Endothelial cell of umbilical vein (primary cell): ENCODE measurements around the gene CEP104. TPM values are rescaled to one million over a fixed set of nuclear protein-coding genes. Genes with fewer than 3 reads are reported as not detected.

ENCODE experiments used
- BruUV-seq: library from RNA; stranded (reverse); fragments of 400-500 nt; replicated peaks from 2 replicates; lab custom pipeline; 2021; lab: Mats Ljungman, UMichigan
- CTCF ChIA-PET: fragments of 300-600, 350-600 bp; sonication (Branson Sonifier 250); formaldehyde crosslinking; loops from one replicate; lab custom pipeline; 2021; ENCODE audit warnings: antibody characterized with exemption, inconsistent platforms; lab: Charles Lee
- POLR2A ChIA-PET: fragments of 300-600, 350-600 bp; sonication (Branson Sonifier 250); formaldehyde crosslinking; loops from one replicate; lab custom pipeline; 2021; ENCODE audit warnings: antibody characterized with exemption, inconsistent platforms; lab: Charles Lee
- DNase-seq: peaks from one replicate; pipeline ENCODE4 v3.0.0-alpha.2; 2011; ENCODE audit warnings: low read depth, low spot score
- FAIRE-seq: peaks from 2 replicates; lab custom pipeline; 2011; peaks lifted over from hg19 to GRCh38; lab: Jason Lieb, UNC
- H2AFZ ChIP-seq: 2 replicates; pipeline ENCODE4 v1.6.0; 2012; ENCODE audit warnings: low read depth, low read length, control low read depth, inconsistent platforms
- H3K27ac ChIP-seq: 2 replicates; pipeline ENCODE4 v1.5.1; 2011; ENCODE audit warnings: low read depth, mild to moderate bottlenecking, control low read depth, low read length, moderate library complexity; ENCODE audit not compliant: insufficient read depth
- H3K27me3 ChIP-seq, 2 experiments: 2 replicates each; pipeline versions ENCODE4 v1.6.0 to v1.6.1; 2011; ENCODE audit warnings: low read length in 2 of 2, mixed read lengths in 1 of 2; ENCODE audit not compliant: control insufficient read depth in 2 of 2, insufficient read depth in 2 of 2
- H3K36me3 ChIP-seq, 2 experiments: 2 replicates in 1 of 2; 3 replicates in 1 of 2; pipeline ENCODE4 v1.5.1; 2011; ENCODE audit warnings: low read length in 2 of 2, mild to moderate bottlenecking in 1 of 2, moderate library complexity in 1 of 2; ENCODE audit not compliant: control insufficient read depth in 2 of 2, insufficient read depth in 2 of 2; ENCODE audit errors: extremely low read depth in 1 of 2
- H3K4me1 ChIP-seq: 3 replicates; pipeline ENCODE4 v1.5.1; 2011; ENCODE audit warnings: mild to moderate bottlenecking, low read length; ENCODE audit not compliant: control insufficient read depth, insufficient read depth; ENCODE audit errors: extremely low read depth
- H3K4me2 ChIP-seq: 2 replicates; pipeline ENCODE4 v1.6.1; 2011; ENCODE audit warnings: low read length, control low read depth, mixed read lengths; ENCODE audit not compliant: insufficient read depth
- H3K4me3 ChIP-seq, 3 experiments: fragments of 200-600 bp in 1 of 3; sonication (generic), shearing (Covaris generic) in 1 of 3; replicated peaks in 1 of 3; 2 replicates each; pipeline ENCODE4 v1.5.1; 2011 to 2016; ENCODE audit warnings: control low read depth in 3 of 3, low read length in 3 of 3, mild to moderate bottlenecking in 2 of 3, inconsistent platforms in 1 of 3, low read depth in 1 of 3, moderate library complexity in 1 of 3; ENCODE audit not compliant: insufficient read depth in 1 of 3
- H3K79me2 ChIP-seq: 2 replicates; pipeline ENCODE4 v1.6.0; 2012; ENCODE audit warnings: low read length, inconsistent platforms; ENCODE audit not compliant: control insufficient read depth, insufficient read depth
- H3K9ac ChIP-seq: replicated peaks from 2 replicates; pipeline ENCODE3; 2011; ENCODE audit warnings: low read length, control low read depth; ENCODE audit not compliant: insufficient read depth; ENCODE audit errors: extremely low read depth
- H3K9me1 ChIP-seq: replicated peaks from 3 replicates; pipeline ENCODE4 v1.6.0; 2011; ENCODE audit warnings: mild to moderate bottlenecking, low read length; ENCODE audit not compliant: control insufficient read depth, insufficient read depth; ENCODE audit errors: extremely low read depth
- H3K9me3 ChIP-seq: replicated peaks from 2 replicates; pipeline ENCODE4 v1.5.1; 2012; ENCODE audit warnings: low read length, inconsistent platforms; ENCODE audit not compliant: control insufficient read depth, insufficient read depth
- H4K20me1 ChIP-seq: replicated peaks from 2 replicates; pipeline ENCODE3; 2011; ENCODE audit warnings: mild to moderate bottlenecking, low read length; ENCODE audit not compliant: control insufficient read depth, insufficient read depth; ENCODE audit errors: extremely low read depth
- CTCF ChIP-seq, 2 donors: IDR thresholded peaks; 1 replicate in 1 of 2; 2 replicates in 1 of 2; pipeline ENCODE4 v1.5.1; 2011; ENCODE audit warnings: low read length in 2 of 2, mild to moderate bottlenecking in 2 of 2, moderate library complexity in 2 of 2, control low read depth in 1 of 2, inconsistent platforms in 1 of 2, low read depth in 1 of 2; ENCODE audit not compliant: insufficient read depth in 1 of 2; ENCODE audit errors: extremely low read depth in 1 of 2
- EZH2 ChIP-seq: IDR thresholded peaks from 2 replicates; pipeline ENCODE4 v1.6.1; 2012; ENCODE audit warnings: borderline replicate concordance, low read depth, mild to moderate bottlenecking, moderate library complexity, low read length, inconsistent platforms; ENCODE audit not compliant: severe bottlenecking
- FOS ChIP-seq: IDR thresholded peaks from 2 replicates; pipeline ENCODE4 v1.6.1; 2011; ENCODE audit warnings: mild to moderate bottlenecking, low read length, moderate library complexity, borderline replicate concordance; ENCODE audit not compliant: insufficient read depth
- GATA2 ChIP-seq: IDR thresholded peaks from 2 replicates; pipeline ENCODE4 v1.7.0; 2011; ENCODE audit warnings: low read depth, mild to moderate bottlenecking, moderate library complexity, mixed read lengths, low read length; ENCODE audit not compliant: insufficient read length, insufficient read depth
- JUN ChIP-seq: IDR thresholded peaks from 2 replicates; pipeline ENCODE4 v1.6.1; 2011; ENCODE audit warnings: borderline replicate concordance, low read depth; ENCODE audit not compliant: insufficient read length, insufficient read depth
- MAX ChIP-seq: IDR thresholded peaks from 2 replicates; pipeline ENCODE4 v1.6.1; 2011; ENCODE audit not compliant: insufficient read depth, insufficient read length
- MYC ChIP-seq: IDR thresholded peaks from one replicate; pipeline ENCODE4 v1.6.1; 2011; ENCODE audit warnings: mild to moderate bottlenecking, low read depth, low read length
- POLR2A ChIP-seq: IDR thresholded peaks from 2 replicates; pipeline ENCODE4 v1.6.1; 2012; ENCODE audit warnings: low read depth, mild to moderate bottlenecking, control low read depth, low read length
- POLR2AphosphoS5 ChIP-seq: IDR thresholded peaks from 2 replicates; pipeline ENCODE4 v1.6.1; 2012; ENCODE audit warnings: low read depth, mild to moderate bottlenecking, control low read depth, low read length, moderate library complexity; ENCODE audit not compliant: insufficient read depth
- dilution Hi-C: fragments of 300-500 bp; cut with MboI; formaldehyde crosslinking; loops from one replicate; pipeline ENCODE4 v1.15.0; 2019; ENCODE audit warnings: low sequenced_read_pairs; ENCODE audit not compliant: extremely low pct_ligation_motif_present
- intact Hi-C: fragments of 100-400 bp; cut with micrococcal nuclease; formaldehyde crosslinking; loops from one replicate; pipeline ENCODE4 v1.10.0; 2022
- polyA plus RNA-seq, 4 experiments: library from polyadenylated mRNA; depleted of rRNA in 3 of 4; stranded (reverse) in 3 of 4; unstranded in 1 of 4; fragments of >200 nt; gene quantifications; 2 replicates each; pipeline versions ENCODE4 v1.2.1 to v1.2.3, GENCODE V29; 2011 to 2012; ENCODE audit warnings: missing spikeins in 1 of 4
- total RNA-seq: library from RNA; stranded (reverse); gene quantifications from 2 replicates; pipeline ENCODE4 v1.2.3, GENCODE V29; 2021

CEP104 gene
- total and polyA plus RNA-seq, 2 donors (not counting 3 experiments of a cell fraction or from before 2014, with no cell fraction given), result 12.4 to 43.0 TPM

- Histone ChIP-seq H3K4me2 (no peak overlapping the region), H3K27me3 (no peaks in the 10 kb centered on the region), H3K79me2 (peaks cover 4% of the 10 kb centered on the region), H4K20me1 (no peaks in the 10 kb centered on the region), H3K27ac (no peak overlapping the region), H3K36me3 (peaks cover 4 to 6% of the 10 kb centered on the region in 2 experiments), H3K4me1 (peaks cover 3% of the 10 kb centered on the region), H3K9ac (no peak overlapping the region), H2AFZ (no peak overlapping the region), H3K9me3 (no peaks in the 10 kb centered on the region), H3K4me3 (no peak overlapping the region), H3K9me1 (no peaks in the 10 kb centered on the region)
- BruUV-seq, result no TSS peak
- dilution Hi-C loops (no loop called here), intact Hi-C loops (no loop called here)
- ChIA-PET POLR2A (no interaction called here), CTCF (no interaction called here)
- DNase-seq (no peak), FAIRE-seq (no peak)
- TF ChIP-seq FOS (no peak), POLR2A (no peak), JUN (no peak), MYC (no peak), CTCF (IDR thresholded peaks at IDR 0.05; ENCODE audit: extremely low read depth in 1 of 2, insufficient read depth in 1 of 2, low read depth in 1 of 2, low read length in 2 of 2) (no peak), MAX (no peak), EZH2 (no peak), POLR2AphosphoS5 (no peak), GATA2 (no peak)
Observed at GRCh38 chr1:3852091-3852490, 4.9 kb downstream of the CEP104 start.
